GM23248 (cell line): ENCODE data around the gene CNTRL. TPM values are rescaled to one million over a fixed set of nuclear protein-coding genes. Genes with fewer than 3 reads are reported as not detected.
"Not testable (repeated sequence)": the region's sequence is repeated elsewhere in the genome, so short reads cannot be mapped to it uniquely, and the experiment has no call there.

Experiments
- DNase-seq: peaks from one replicate; pipeline ENCODE4 v3.0.0-alpha.2; 2015
- H2AFZ ChIP-seq: fragments of 200-600 bp; sonication (generic); 2 replicates; pipeline ENCODE4 v1.6.1; 2016; ENCODE audit warnings: antibody characterized with exemption
- H3F3A ChIP-seq: fragments of 200-600 bp; sonication (generic); 2 replicates; pipeline ENCODE4 v1.6.1; 2016; ENCODE audit warnings: mild to moderate bottlenecking, antibody characterized with exemption, mixed run types; ENCODE audit not compliant: insufficient read depth
- H3K27ac ChIP-seq: fragments of 200-600 bp; sonication (generic); 2 replicates; pipeline ENCODE4 v1.5.1; 2016; ENCODE audit warnings: mild to moderate bottlenecking
- H3K27me3 ChIP-seq: fragments of 200-600 bp; sonication (generic); replicated peaks from 2 replicates; pipeline ENCODE4 v1.6.1; 2016; ENCODE audit warnings: mild to moderate bottlenecking; ENCODE audit not compliant: insufficient read depth
- H3K36me3 ChIP-seq: fragments of 200-600 bp; sonication (generic); 2 replicates; pipeline ENCODE4 v1.6.1; 2016; ENCODE audit warnings: low read depth, mild to moderate bottlenecking
- H3K4me1 ChIP-seq: fragments of 200-600 bp; sonication (generic); 2 replicates; pipeline ENCODE4 v1.6.1; 2016; ENCODE audit warnings: mild to moderate bottlenecking; ENCODE audit not compliant: insufficient read depth
- H3K4me2 ChIP-seq: fragments of 200-600 bp; sonication (generic); one replicate; pipeline ENCODE4 v1.6.1; 2016; ENCODE audit warnings: mild to moderate bottlenecking; ENCODE audit not compliant: unreplicated experiment
- H3K4me3 ChIP-seq: fragments of 200-600 bp; sonication (generic); 2 replicates; pipeline ENCODE4 v1.5.1; 2016; ENCODE audit warnings: mild to moderate bottlenecking
- H3K79me2 ChIP-seq: fragments of 200-600 bp; sonication (generic); 2 replicates; pipeline ENCODE4 v1.6.1; 2016; ENCODE audit warnings: mild to moderate bottlenecking; ENCODE audit not compliant: insufficient read depth
- H3K9ac ChIP-seq: fragments of 200-600 bp; sonication (generic); 2 replicates; pipeline ENCODE4 v1.6.1; 2016; ENCODE audit warnings: mild to moderate bottlenecking
- H3K9me2 ChIP-seq: fragments of 200-600 bp; sonication (generic); 2 replicates; pipeline ENCODE4 v1.6.1; 2016; ENCODE audit warnings: mixed run types, mild to moderate bottlenecking, moderate library complexity; ENCODE audit not compliant: insufficient read depth
- H3K9me3 ChIP-seq: fragments of 200-600 bp; sonication (generic); one replicate; pipeline ENCODE4 v1.6.1; 2017; ENCODE audit warnings: low read depth
- H4K20me1 ChIP-seq: fragments of 200-600 bp; sonication (generic); 2 replicates; pipeline ENCODE4 v1.6.0; 2016; ENCODE audit not compliant: insufficient read depth
- EZH2 ChIP-seq: fragments of 200-600 bp; sonication (generic); IDR thresholded peaks from 2 replicates; pipeline ENCODE4 v1.6.1; 2018; ENCODE audit warnings: antibody characterized with exemption, mild to moderate bottlenecking; ENCODE audit not compliant: insufficient read depth, poor library complexity, severe bottlenecking
- EZH2phosphoT487 ChIP-seq: fragments of 200-600 bp; sonication (generic); IDR thresholded peaks from 2 replicates; pipeline ENCODE4 v1.6.1; 2018; ENCODE audit warnings: antibody characterized with exemption, moderate library complexity, mild to moderate bottlenecking, low read depth; ENCODE audit not compliant: insufficient read depth
- WGBS, 2 experiments: methylation state at CpG; one replicate each; pipeline ENCODE4 v1.1.6; 2015 to 2017; ENCODE audit warnings: low lambda C conversion rate in 2 of 2, low coverage in 1 of 2; ENCODE audit errors: missing lambda C conversion rate in 2 of 2; 5-methylcytosine and 5-hydroxymethylcytosine counted together
- in situ Hi-C: fragments of 300-500 bp; cut with MboI; formaldehyde crosslinking; loops from 2 replicates; pipeline ENCODE4 v1.15.0; 2020
- polyA plus RNA-seq: library from polyadenylated mRNA; unstranded; fragments of >200 nt; fragmentation: Nextera tagmentation; extraction: Ambion mirVana; gene quantifications from 2 replicates; pipeline ENCODE4 v1.2.1, GENCODE V29; 2016
- total RNA-seq: library from RNA; depleted of rRNA; stranded (reverse); fragments of >200 nt; shearing (Covaris generic); gene quantifications from 2 replicates; pipeline ENCODE4 v1.2.3, GENCODE V29; 2014

CNTRL gene
- total and polyA plus RNA-seq, 2 experiments from 2014 or later, result 4.4 to 6.3 TPM

DNA sequence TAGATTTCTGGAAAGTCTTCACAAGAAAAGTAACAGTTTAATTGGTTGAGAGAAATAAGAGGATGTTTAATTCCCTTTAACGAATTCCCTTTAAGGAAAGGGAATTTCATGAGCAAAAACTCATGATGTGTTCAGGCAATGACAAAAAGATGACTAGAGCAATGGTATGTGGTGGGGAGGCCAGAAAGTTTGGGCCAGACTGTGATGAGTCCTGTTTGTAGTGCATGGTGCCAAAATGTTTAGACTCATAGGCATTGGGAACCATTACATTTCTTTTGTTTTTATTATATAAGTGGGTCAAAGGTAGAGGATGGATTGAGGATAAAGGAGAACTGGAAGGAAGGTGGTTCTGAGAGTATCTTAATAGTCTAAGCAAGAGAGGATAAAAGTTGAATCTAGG lies 10.9 kb downstream of the CNTRL start:
- 0 to 11% methylated on average over 1 of the region's 1 CpG for WGBS, 2 experiments

DNA sequence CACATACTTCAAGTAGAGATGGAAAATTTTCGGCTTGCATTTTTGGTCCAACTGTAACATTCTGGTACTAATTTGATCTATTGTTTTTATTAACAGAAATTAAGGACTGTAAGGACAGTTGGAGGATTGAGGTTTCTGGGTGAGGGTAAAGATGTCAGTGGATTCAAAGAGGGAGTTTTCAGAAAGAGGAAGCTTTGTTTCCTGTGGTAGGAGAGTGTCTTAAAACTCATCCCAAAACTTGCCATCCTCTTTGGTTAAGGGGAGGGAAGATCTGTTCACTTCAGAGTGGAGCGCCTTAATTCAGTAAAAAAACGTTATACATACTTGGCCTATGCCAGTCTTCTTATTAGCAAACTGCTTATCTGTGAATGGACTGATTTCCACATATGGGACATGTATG lies 13.8 kb downstream of the CNTRL start:
- DNase-seq, result no peak
- in situ Hi-C loops, result no loop called here
- no peak overlapping the region for H3K4me2 ChIP-seq
- no peaks in the 10 kb centered on the region for H3K9me2 ChIP-seq
- 71 to 85% methylated on average over 3 of the region's 3 CpGs for WGBS, 2 experiments
- H3K4me3 ChIP-seq, result no peak overlapping the region
- H3K27ac ChIP-seq, result no peak overlapping the region
- no peaks in the 10 kb centered on the region for H4K20me1 ChIP-seq
- H3K36me3 ChIP-seq, result peaks cover 4% of the 10 kb centered on the region; the same call in 1 of the 2 replicates
- H3K9me3 ChIP-seq, result no peaks in the 10 kb centered on the region
- H3K9ac ChIP-seq, result no peak overlapping the region
- H2AFZ ChIP-seq, result no peak overlapping the region
- peaks cover 18% of the 10 kb centered on the region for H3F3A ChIP-seq
- H3K27me3 ChIP-seq, result no peaks in the 10 kb centered on the region
- TF ChIP-seq EZH2phosphoT487 (no peak), EZH2 (no peak)
- no peaks in the 10 kb centered on the region for H3K79me2 ChIP-seq
- H3K4me1 ChIP-seq, result peaks cover 22% of the 10 kb centered on the region

More for the DNA sequence above, 10.9 kb downstream of the CNTRL start:
- no peaks in the 10 kb centered on the region for H3K9me2 ChIP-seq
- H3K9ac ChIP-seq, result peak overlapping the region; percentile 50
- H3K27me3 ChIP-seq, result no peaks in the 10 kb centered on the region
- in situ Hi-C loops, result no loop called here
- no peaks in the 10 kb centered on the region for H3K36me3 ChIP-seq
- peaks cover 22% of the 10 kb centered on the region for H3K4me1 ChIP-seq
- H4K20me1 ChIP-seq, result no peaks in the 10 kb centered on the region
- peak overlapping the region; percentile 83 for H3K27ac ChIP-seq
- peak overlapping the region; percentile 8; the same call in 1 of the 2 replicates for H3K4me3 ChIP-seq
- no peaks in the 10 kb centered on the region for H3K79me2 ChIP-seq
- DNase-seq, result peak; percentile 91
- TF ChIP-seq EZH2 (no peak), EZH2phosphoT487 (no peak)
- H3K4me2 ChIP-seq, result peak overlapping the region; percentile 61
- H2AFZ ChIP-seq, result peak overlapping the region; percentile 76
- peaks cover 18% of the 10 kb centered on the region for H3F3A ChIP-seq
- H3K9me3 ChIP-seq, result no peaks in the 10 kb centered on the region

DNA sequence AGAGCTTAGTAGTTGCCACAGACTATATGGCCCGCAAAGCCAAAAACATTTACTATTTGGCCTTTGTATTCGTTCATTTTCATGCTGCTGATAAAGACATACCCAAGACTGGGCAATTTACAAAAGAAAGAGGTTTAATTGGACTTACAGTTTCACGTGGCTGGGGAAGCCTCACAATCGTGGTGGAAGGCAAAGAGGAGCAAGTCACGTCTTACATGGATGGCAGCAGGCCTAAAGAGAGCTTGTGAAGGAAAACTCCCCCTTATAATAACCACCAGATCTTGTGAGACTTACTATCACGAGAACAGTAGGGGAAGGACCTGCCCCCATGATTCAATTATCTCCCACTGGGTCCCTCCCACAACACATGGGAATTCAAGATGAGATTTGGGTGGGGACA lies 16.0 kb downstream of the CNTRL start:
- H3K4me1 ChIP-seq, result peaks cover 13% of the 10 kb centered on the region
- H3K9ac ChIP-seq, H3K9me2 ChIP-seq, H2AFZ ChIP-seq, H3K79me2 ChIP-seq, H3F3A ChIP-seq, H3K27ac ChIP-seq, in situ Hi-C loops, H3K36me3 ChIP-seq, H4K20me1 ChIP-seq, H3K9me3 ChIP-seq, H3K4me2 ChIP-seq, H3K4me3 ChIP-seq, DNase-seq, H3K27me3 ChIP-seq: not testable (repeated sequence)
- 94 to 99% methylated on average over 6 of the region's 6 CpGs for WGBS, 2 experiments

DNA sequence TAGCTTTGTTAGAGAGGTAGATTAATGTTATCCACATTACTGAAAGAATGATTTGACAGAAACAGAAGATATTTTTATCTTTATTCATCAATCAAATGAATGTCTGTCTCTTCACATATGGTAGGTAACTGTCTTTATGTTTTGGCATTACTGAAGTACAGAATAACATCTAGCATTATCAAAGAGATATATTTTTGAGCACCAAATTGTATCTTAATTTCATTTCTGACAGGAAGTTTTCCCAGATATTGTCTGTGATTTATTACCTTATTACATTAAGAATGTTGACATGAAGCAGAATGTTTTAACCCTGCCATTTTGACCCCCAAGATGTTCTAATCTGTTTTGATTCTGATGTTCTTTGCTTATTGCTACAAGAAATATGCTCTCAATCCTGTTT lies 20.3 kb downstream of the CNTRL start:
- H3K4me1 ChIP-seq, result no peaks in the 10 kb centered on the region
- H3K36me3 ChIP-seq, result peaks cover 9% of the 10 kb centered on the region
- H2AFZ ChIP-seq, result no peak overlapping the region
- H3K27me3 ChIP-seq, result no peaks in the 10 kb centered on the region
- no peaks in the 10 kb centered on the region for H3K9me2 ChIP-seq
- no peaks in the 10 kb centered on the region for H3K9me3 ChIP-seq
- H3K4me3 ChIP-seq, result no peak overlapping the region
- H3K79me2 ChIP-seq, result no peaks in the 10 kb centered on the region
- no peaks in the 10 kb centered on the region for H4K20me1 ChIP-seq
- H3K4me2 ChIP-seq, result no peak overlapping the region
- no peaks in the 10 kb centered on the region for H3F3A ChIP-seq
- TF ChIP-seq EZH2phosphoT487 (no peak), EZH2 (no peak)
- H3K9ac ChIP-seq, result no peak overlapping the region
- no peak overlapping the region for H3K27ac ChIP-seq
- DNase-seq, result no peak
- in situ Hi-C loops, result no loop called here

DNA sequence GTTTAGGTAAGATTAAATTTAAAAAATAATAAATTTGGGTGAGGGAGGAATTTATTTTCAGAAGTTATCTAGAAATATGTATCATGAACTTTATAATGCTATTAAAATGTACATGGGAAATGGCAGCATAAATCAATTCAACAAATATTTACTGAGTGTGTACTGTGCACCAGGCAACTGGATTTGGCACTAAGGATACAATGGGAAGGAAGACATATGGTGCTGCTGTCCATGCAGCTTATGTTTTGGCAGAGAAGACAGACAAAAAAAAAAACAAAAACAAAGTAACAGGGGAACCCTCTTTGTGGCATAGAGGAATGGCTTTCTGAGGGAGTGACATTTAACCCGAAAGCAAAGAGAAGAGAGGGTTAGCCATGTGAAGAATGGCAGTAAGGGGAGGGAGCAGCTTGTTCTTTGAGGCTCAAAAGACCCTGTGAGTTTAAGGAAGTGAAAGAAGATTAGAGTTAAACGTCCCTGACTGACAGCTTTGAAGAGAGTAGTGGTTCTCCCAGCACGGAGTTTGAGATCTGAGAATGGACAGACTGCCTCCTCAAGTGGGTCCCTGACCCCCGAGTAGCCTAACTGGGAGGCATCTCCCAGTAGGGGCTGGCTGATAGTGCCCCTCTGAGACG lies 23.9 kb downstream of the CNTRL start:
- peaks cover 5% of the 10 kb centered on the region; the same call in 1 of the 2 replicates for H3K36me3 ChIP-seq
- no peak overlapping the region for H3K27ac ChIP-seq
- 93 to 99% methylated on average over 4 to 5 of the region's 5 CpGs for WGBS, 2 experiments
- in situ Hi-C loops, result no loop called here
- no peak for TF ChIP-seq EZH2
- TF ChIP-seq EZH2phosphoT487, result no peak
- no peaks in the 10 kb centered on the region for H3K9me2 ChIP-seq
- H4K20me1 ChIP-seq, result no peaks in the 10 kb centered on the region
- H3K9me3 ChIP-seq, result no peaks in the 10 kb centered on the region
- no peak overlapping the region for H3K4me2 ChIP-seq
- H3K4me3 ChIP-seq, result no peak overlapping the region
- H3K27me3 ChIP-seq, result no peaks in the 10 kb centered on the region
- H3K4me1 ChIP-seq, result no peaks in the 10 kb centered on the region
- DNase-seq, result no peak
- H3F3A ChIP-seq, result no peaks in the 10 kb centered on the region
- H2AFZ ChIP-seq, result no peak overlapping the region
- H3K9ac ChIP-seq, result no peak overlapping the region
- no peaks in the 10 kb centered on the region for H3K79me2 ChIP-seq

DNA sequence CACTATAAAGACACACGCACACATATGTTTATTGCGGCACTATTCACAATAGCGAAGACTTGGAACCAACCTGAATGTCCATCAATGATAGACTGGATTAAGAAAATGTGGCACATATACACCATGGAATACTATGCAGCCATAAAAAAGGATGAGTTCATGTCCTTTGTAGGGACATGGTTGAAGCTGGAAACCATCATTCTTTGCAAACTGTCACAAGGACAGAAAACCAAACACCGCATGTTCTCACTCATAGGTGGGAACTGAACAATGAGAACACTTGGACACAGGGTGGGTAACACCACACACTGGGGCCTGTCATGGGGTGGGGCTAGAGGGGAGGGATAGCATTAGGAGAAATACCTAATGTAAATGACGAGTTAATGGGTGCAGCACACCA lies 29.3 kb downstream of the CNTRL start:
- in situ Hi-C loops, H3K79me2 ChIP-seq: not testable (repeated sequence)
- WGBS, 2 experiments, result 98% methylated on average over 5 of the region's 5 CpGs

More for the DNA sequence above, 29.3 kb downstream of the CNTRL start:
- not testable (repeated sequence) for H3K9me2 ChIP-seq, H3K4me3 ChIP-seq, H3K4me1 ChIP-seq, H2AFZ ChIP-seq, H3K4me2 ChIP-seq, H3K9me3 ChIP-seq, H4K20me1 ChIP-seq, H3K27ac ChIP-seq, H3F3A ChIP-seq, H3K9ac ChIP-seq, H3K27me3 ChIP-seq, DNase-seq, H3K36me3 ChIP-seq
